Sigmoid colon (tissue), 4 donors: Measurements from ENCODE around the gene POLE.

Experiments used
- CTCF ChIP-seq, 4 experiments: fragments of 450-650 bp in 3 of 4; fragments of 200-600 bp in 1 of 4; IDR thresholded peaks; one replicate each; pipeline ENCODE4 v1.5.1; 2016 to 2019; ENCODE audit warnings: antibody characterized with exemption in 4 of 4, mild to moderate bottlenecking in 3 of 4, moderate library complexity in 2 of 4
- EP300 ChIP-seq, 4 donors: sonication (generic); formaldehyde crosslinking; IDR thresholded peaks; one replicate each; pipeline ENCODE4 v1.6.1; 2017; ENCODE audit warnings: antibody characterized with exemption in 4 of 4
- POLR2A ChIP-seq, 2 donors: fragments of 450-650 bp; IDR thresholded peaks; one replicate each; pipeline ENCODE4 v1.6.1; 2016; ENCODE audit warnings: antibody characterized with exemption in 2 of 2, mild to moderate bottlenecking in 2 of 2, moderate library complexity in 2 of 2

DNA sequence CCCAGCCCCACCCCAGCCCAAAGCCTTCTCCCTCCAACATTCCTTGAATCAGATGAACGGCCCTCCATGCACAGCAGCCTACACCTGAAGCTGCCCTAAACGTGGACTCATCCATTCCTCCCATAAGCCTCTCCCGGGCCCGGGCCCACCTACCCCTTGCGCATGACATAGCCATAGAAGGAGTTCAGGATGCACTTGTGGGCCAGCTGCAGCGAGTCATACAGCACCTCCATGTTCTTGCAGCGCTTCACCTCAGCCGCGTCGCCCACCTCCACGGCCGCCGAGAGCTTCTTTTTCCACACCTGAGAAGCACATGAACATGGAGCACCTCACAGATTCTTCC, 22.0 kb downstream of the POLE start:
- TF ChIP-seq POLR2A (IDR thresholded peaks at IDR 0.05) (no peak), CTCF (IDR thresholded peaks at IDR 0.05) (no peak), EP300 (IDR thresholded peaks at IDR 0.05) (no peak)
